Measurements from ENCODE around the gene HSFX4. TPM values are rescaled to one million over a fixed set of nuclear protein-coding genes. Genes with fewer than 3 reads are reported as not detected.
A peak's percentile ranks its signal among the peaks of the same experiment; 100 is the strongest.
"Not testable (repeated sequence)": the region's sequence is repeated elsewhere in the genome, so short reads cannot be mapped to it uniquely, and the experiment has no call there.

Gene HSFX4
- total RNA-seq, 3 donors from 2014 or later: not detected

DNA sequence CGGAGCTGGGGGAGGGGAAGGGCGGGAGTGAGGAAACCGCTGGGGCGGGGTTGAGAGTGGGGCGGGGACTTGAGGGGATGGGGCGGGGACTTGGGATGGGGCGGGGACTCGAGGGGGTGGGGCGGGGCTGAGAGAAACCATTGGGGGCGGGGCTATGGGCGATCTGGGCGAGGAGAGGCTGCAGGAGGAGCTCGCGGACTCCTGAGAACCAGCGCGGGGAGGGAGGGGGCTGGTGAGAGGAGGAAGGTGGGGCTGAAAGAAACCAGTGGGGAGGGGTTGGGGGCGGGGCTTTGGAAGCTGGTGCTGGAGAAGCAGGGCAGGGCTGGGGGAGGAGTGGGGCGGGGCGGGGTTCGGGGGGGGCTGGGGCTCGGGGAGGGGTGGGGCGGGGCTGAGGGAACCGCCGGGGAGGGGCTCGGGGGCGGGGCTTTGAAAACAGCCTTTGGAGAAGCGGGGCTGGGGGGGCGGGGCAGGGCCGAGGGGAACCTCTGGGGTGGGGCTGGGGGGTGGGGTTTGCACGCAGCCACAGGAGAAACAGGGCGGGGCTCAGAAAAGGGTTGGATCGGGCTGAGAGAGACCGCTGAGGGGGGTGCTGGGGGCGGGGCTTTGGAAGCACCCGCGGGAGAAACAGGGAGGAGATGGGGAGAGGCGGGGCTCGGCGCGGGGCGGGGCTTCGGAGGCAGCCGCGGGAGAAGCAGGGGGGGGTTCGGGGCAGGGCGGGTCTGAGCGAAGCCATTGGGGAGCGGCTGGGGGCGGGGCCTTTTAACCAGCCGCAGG, 9.7 kb downstream of the HSFX4 start:
- Histone ChIP-seq H3K36me3 (no peaks in the 10 kb centered on the region), H3K4me3 (peak overlapping the region; percentile 46 to 81 (median 66)), H3K4me1 (no peaks in the 10 kb centered on the region), H3K27me3 (no peaks in the 10 kb centered on the region), H3K27ac (peak overlapping the region; percentile 92 to 98), H3K9me3 (no peaks in the 10 kb centered on the region)
- no peak for TF ChIP-seq POLR2A (IDR thresholded peaks at IDR 0.05)
- TF ChIP-seq CTCF (IDR thresholded peaks at IDR 0.05): no peak
- TF ChIP-seq POLR2AphosphoS5 (IDR thresholded peaks at IDR 0.05): no peak
- intact Hi-C loops (cut with DNase I; ENCODE audit: low total_unique reads): no loop called here
- peak; percentile 94 for DNase-seq (ENCODE audit: low spot score in 2 of 2)

- intact Hi-C loops (cut with DNase I; ENCODE audit: low total_unique reads): no loop called here
- Histone ChIP-seq H3K36me3 (no peaks in the 10 kb centered on the region), H3K4me1 (no peaks in the 10 kb centered on the region), H3K4me3 (peak overlapping the region; percentile 46 to 70 (median 66)), H3K27ac (peak overlapping the region; percentile 92 to 98), H3K27me3 (no peaks in the 10 kb centered on the region), H3K9me3 (no peaks in the 10 kb centered on the region)
- no peak for DNase-seq (ENCODE audit: low spot score in 2 of 2)
- TF ChIP-seq POLR2AphosphoS5 (IDR thresholded peaks at IDR 0.05): peak in 2 of 3 donors; percentile 43 to 56
- no peak for TF ChIP-seq POLR2A (IDR thresholded peaks at IDR 0.05)
These were observed 10.2 kb downstream of the HSFX4 start for GRCh38 chrX:149939655-149939904.

DNA sequence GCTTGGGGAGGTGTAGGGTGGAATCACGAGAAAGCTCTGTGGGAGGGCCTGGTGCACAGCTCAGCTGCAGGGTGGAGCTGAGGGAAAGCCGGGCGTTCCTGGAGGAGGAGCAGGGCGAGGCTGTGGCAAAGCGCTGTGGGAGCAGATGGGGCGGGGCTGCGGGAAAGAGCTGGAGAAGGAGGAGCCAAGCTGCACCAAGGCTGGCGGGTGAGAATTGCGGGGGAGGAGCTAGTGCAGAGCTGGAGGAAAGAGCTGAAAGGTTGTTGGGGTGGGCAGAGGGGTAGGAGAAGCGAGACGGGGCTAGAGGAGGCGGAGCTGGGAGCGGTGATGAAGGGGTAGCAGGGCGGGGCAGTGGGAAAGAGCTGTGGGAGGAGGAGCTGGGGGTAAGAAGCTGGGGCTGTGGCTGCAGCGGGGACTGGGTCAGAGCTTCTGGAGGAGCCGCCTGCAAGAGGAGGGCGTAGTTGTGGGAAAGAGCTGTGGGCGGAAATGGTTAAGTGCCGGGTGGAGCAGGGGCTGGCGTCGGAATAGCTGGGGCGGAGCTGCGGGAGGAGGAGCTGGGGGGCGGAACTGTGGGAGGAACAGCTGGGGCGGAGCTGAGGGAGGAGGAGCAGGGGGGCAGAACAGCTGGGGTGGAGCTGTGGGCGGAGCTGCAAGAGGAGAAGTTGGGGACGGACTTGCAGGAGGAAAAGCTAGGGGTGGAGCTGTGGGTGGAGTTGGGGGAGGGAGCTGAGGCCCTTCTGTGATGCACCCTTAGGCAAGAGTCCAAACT, 10.7 kb downstream of the HSFX4 start:
- no peaks in the 10 kb centered on the region for H3K4me1 ChIP-seq
- H3K9me3 ChIP-seq: no peaks in the 10 kb centered on the region
- H3K36me3 ChIP-seq: no peaks in the 10 kb centered on the region
- DNase-seq (ENCODE audit: low spot score in 2 of 2): peak; percentile 92 to 93
- no peaks in the 10 kb centered on the region for H3K27me3 ChIP-seq
- TF ChIP-seq POLR2A (IDR thresholded peaks at IDR 0.05): no peak
- intact Hi-C loops (cut with DNase I; ENCODE audit: low total_unique reads): no loop called here
- peak overlapping the region; percentile 46 to 70 (median 66) for H3K4me3 ChIP-seq
- H3K27ac ChIP-seq: peak overlapping the region; percentile 92 to 98

DNA sequence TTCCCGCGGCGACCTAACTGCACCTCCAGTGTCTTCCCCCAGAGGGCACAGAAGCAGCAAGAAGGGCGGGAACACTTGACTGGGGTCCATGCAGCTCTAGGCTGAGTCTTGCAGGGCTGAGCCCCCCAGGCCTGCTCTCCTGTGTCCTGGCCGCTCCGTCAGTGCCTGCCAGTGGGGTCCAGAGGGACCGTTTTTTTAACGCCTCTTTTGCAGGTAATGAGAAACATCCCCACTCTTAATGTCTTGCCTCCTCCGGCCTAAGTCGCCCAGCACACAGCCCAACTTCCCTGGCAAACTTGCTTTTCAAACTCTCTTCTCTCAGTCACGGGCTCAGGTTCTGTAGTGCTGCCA, 11.3 kb downstream of the HSFX4 start:
- H3K36me3 ChIP-seq; intact Hi-C loops (cut with DNase I; ENCODE audit: low total_unique reads); H3K9me3 ChIP-seq; DNase-seq (ENCODE audit: low spot score in 2 of 2); H3K4me1 ChIP-seq; H3K27me3 ChIP-seq: not testable (repeated sequence)
- Histone ChIP-seq H3K4me3 (peak overlapping the region in 2 of 3 donors; percentile 66 to 70), H3K27ac (peak overlapping the region; percentile 92 to 98)
- TF ChIP-seq CTCF (IDR thresholded peaks at IDR 0.05): peak; percentile 19 to 56 (median 45)

DNA sequence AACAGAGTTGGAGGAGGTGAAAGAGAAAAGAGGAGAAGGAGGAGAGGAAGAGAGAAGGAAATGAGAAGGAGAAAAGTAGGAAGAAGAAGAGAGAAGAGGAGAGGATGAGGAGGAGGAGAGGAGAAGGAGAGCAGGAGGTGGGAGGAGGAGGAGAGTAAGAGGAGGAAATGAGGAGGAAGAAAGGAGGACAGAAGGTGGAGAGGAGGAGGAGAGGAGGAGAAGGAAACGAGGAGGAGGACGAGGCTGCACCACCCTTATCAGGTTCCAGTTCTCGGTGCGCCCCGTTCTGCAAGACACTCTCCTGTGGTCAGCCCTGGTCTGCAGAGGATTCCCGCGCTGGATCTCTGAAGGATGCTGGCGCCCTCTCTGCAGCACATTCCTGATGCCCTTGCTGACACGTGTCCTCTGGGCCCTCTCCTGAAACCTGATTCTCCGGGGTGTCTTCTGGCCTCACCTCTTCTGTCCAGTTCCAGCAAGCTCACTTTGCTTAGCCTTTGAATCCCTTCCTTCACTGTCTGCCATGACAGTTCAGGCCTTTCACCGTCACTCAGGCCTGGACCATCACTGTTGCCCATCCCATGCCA, 15.8 kb downstream of the HSFX4 start:
- intact Hi-C loops (cut with DNase I; ENCODE audit: low total_unique reads); H3K4me1 ChIP-seq; H3K27ac ChIP-seq; H3K27me3 ChIP-seq; H3K9me3 ChIP-seq; DNase-seq (ENCODE audit: low spot score in 2 of 2); H3K4me3 ChIP-seq; H3K36me3 ChIP-seq: not testable (repeated sequence)

- H3K27ac ChIP-seq; DNase-seq (ENCODE audit: low spot score in 2 of 2); intact Hi-C loops (cut with DNase I; ENCODE audit: low total_unique reads); H3K27me3 ChIP-seq; H3K4me1 ChIP-seq; H3K4me3 ChIP-seq; H3K9me3 ChIP-seq; H3K36me3 ChIP-seq: not testable (repeated sequence)
These were observed 16.4 kb downstream of the HSFX4 start for GRCh38 chrX:149945820-149946219.

DNA sequence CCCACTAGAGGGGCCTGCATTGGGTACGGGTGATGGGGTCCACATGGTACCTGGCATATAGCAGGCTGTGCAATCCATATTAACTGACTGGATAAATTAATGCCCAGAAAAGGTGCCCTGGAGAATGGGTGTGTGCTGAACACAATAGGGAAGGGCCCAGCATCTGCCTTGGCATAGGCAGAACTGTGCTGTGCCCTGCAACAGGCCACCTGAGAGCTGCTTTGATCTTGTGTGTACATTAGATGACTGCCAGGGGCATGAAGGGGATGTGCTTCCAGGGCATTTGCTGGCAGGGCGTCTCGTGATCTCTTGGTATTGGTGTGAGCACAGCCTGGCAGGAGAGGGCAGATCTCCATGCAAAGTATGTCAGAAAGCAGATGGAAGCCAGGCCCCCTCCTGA, 17.6 kb downstream of the HSFX4 start:
- H3K27ac ChIP-seq; H3K9me3 ChIP-seq; H3K36me3 ChIP-seq; H3K4me3 ChIP-seq; DNase-seq (ENCODE audit: low spot score in 2 of 2); H3K4me1 ChIP-seq; H3K27me3 ChIP-seq; intact Hi-C loops (cut with DNase I; ENCODE audit: low total_unique reads): not testable (repeated sequence)
